Raji (cell line): Measurements from ENCODE around the gene CCDC178.

Source experiments
- POLR2A ChIP-seq: IDR thresholded peaks from 2 replicates; pipeline ENCODE4 v1.6.1; 2011; ENCODE audit warnings: low read depth, low read length, control low read depth; ENCODE audit not compliant: insufficient read depth

CCDC178 gene

GRCh38 chr18:32907648-32908423 is 532.7 kb downstream of the CCDC178 start:
- no peak for TF ChIP-seq POLR2A

- TF ChIP-seq POLR2A, result no peak
Observed at GRCh38 chr18:32907311-32907585, 533.3 kb downstream of the CCDC178 start.

- no peak for TF ChIP-seq POLR2A
Observed at GRCh38 chr18:32906506-32907310, 533.8 kb downstream of the CCDC178 start.

- no peak for TF ChIP-seq POLR2A
Observed at GRCh38 chr18:32905651-32906050, 534.9 kb downstream of the CCDC178 start.

- TF ChIP-seq POLR2A, result no peak
Observed at GRCh38 chr18:32902568-32903330, 537.8 kb downstream of the CCDC178 start.

GRCh38 chr18:32899819-32900218 is 540.7 kb downstream of the CCDC178 start:
- no peak for TF ChIP-seq POLR2A

- no peak for TF ChIP-seq POLR2A
Observed at GRCh38 chr18:32896776-32897547, 543.6 kb downstream of the CCDC178 start.

GRCh38 chr18:32893915-32894314 is 546.6 kb downstream of the CCDC178 start:
- no peak for TF ChIP-seq POLR2A

GRCh38 chr18:32891797-32892196 is 548.7 kb downstream of the CCDC178 start:
- TF ChIP-seq POLR2A, result no peak

- TF ChIP-seq POLR2A, result no peak
Observed at GRCh38 chr18:32891130-32891529, 549.4 kb downstream of the CCDC178 start.

- TF ChIP-seq POLR2A, result no peak
Observed at GRCh38 chr18:32889615-32890593, 550.6 kb downstream of the CCDC178 start.

- no peak for TF ChIP-seq POLR2A
Observed at GRCh38 chr18:32888306-32888705, 552.2 kb downstream of the CCDC178 start.
